HEK293T (cell line): ENCODE data around the gene RHBDL3.
A peak's percentile ranks its signal among the peaks of the same experiment; 100 is the strongest.

Source experiments
- CTCF ChIA-PET: fragments of 350-600 bp; formaldehyde crosslinking; extraction: SDS; loops from one replicate; lab custom pipeline; 2021; ENCODE audit warnings: antibody characterized with exemption, inconsistent platforms; lab: Yijun Ruan, JAX
- POLR2A ChIA-PET: fragments of 350-600 bp; formaldehyde crosslinking; extraction: SDS; loops from one replicate; lab custom pipeline; 2020; ENCODE audit warnings: antibody characterized with exemption, inconsistent platforms; lab: Yijun Ruan, JAX
- DNase-seq: peaks from one replicate; pipeline ENCODE4 v3.0.0; 2012; ENCODE audit warnings: mixed read lengths; ENCODE audit errors: extremely low spot score
- ARNT ChIP-seq: fragments of 450-650 bp; IDR thresholded peaks from 2 replicates; pipeline ENCODE4 v1.6.1; 2017; ENCODE audit warnings: mild to moderate bottlenecking
- BHLHE40 ChIP-seq: fragments of 450-650 bp; IDR thresholded peaks from 2 replicates; pipeline ENCODE4 v1.6.1; 2016; ENCODE audit warnings: mild to moderate bottlenecking, moderate library complexity, borderline replicate concordance
- CTBP1 ChIP-seq: fragments of 450-650 bp; IDR thresholded peaks from 2 replicates; pipeline ENCODE4 v1.6.1; 2016; ENCODE audit warnings: borderline replicate concordance
- ELF4 ChIP-seq: fragments of 450-650 bp; IDR thresholded peaks from 2 replicates; pipeline ENCODE4 v1.6.1; 2017; ENCODE audit warnings: antibody characterized with exemption
- FOXA1 ChIP-seq: fragments of 450-650 bp; IDR thresholded peaks from 2 replicates; pipeline ENCODE4 v1.6.1; 2016; ENCODE audit warnings: mild to moderate bottlenecking
- FOXK2 ChIP-seq: fragments of 450-650 bp; IDR thresholded peaks from 2 replicates; pipeline ENCODE4 v1.6.1; 2016; ENCODE audit warnings: mild to moderate bottlenecking
- FOXM1 ChIP-seq: fragments of 450-650 bp; IDR thresholded peaks from 2 replicates; pipeline ENCODE4 v1.6.1; 2017; ENCODE audit warnings: mild to moderate bottlenecking, borderline replicate concordance
- HDGF ChIP-seq: fragments of 450-650 bp; IDR thresholded peaks from 2 replicates; pipeline ENCODE4 v1.6.1; 2017; ENCODE audit warnings: antibody characterized with exemption, borderline replicate concordance
- L3MBTL2 ChIP-seq: fragments of 450-650 bp; conservative IDR thresholded peaks from 2 replicates; pipeline ENCODE4 v1.6.1; 2016; ENCODE audit warnings: mild to moderate bottlenecking
- LEF1 ChIP-seq: fragments of 450-650 bp; IDR thresholded peaks from 2 replicates; pipeline ENCODE4 v1.6.1; 2017; ENCODE audit warnings: mild to moderate bottlenecking, borderline replicate concordance
- NFRKB ChIP-seq: fragments of 450-650 bp; IDR thresholded peaks from 2 replicates; pipeline ENCODE4 v1.6.1; 2016; ENCODE audit warnings: mild to moderate bottlenecking, moderate library complexity
- SP1 ChIP-seq: fragments of 450-650 bp; IDR thresholded peaks from 2 replicates; pipeline ENCODE4 v1.6.1; 2017
- SUZ12 ChIP-seq: fragments of 450-650 bp; IDR thresholded peaks from 2 replicates; pipeline ENCODE4 v1.6.1; 2016; ENCODE audit warnings: mild to moderate bottlenecking
- TARDBP ChIP-seq: fragments of 450-650 bp; IDR thresholded peaks from 2 replicates; pipeline ENCODE4 v1.6.1; 2016
- ZNF384 ChIP-seq: fragments of 450-650 bp; IDR thresholded peaks from 2 replicates; pipeline ENCODE4 v1.6.1; 2016
- TF ChIP-seq, protein P1 (sequence below): fragments of 450-650 bp; IDR thresholded peaks from 2 replicates; pipeline ENCODE4 v1.6.1; 2016

RHBDL3 gene

DNA sequence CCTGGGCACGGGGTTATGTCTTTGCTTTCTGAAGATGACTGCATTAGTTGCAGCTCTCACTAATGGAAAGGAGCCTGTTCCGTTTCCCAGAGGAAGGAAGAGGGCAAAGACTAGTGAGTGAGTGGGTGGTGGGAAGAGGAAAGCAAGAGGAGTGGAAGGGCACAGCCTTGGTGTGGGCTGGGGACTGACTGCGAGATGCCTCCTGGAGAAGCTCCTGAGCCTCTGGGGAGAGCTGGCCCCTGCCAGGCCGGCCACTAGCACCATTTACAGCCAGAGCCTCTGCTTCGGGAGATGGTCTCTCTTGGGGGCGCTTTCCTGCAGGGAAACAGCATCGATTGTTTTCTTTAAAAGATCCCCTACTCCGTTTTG, 825 bp upstream of the RHBDL3 start:
- no peak for TF ChIP-seq SUZ12
- TF ChIP-seq, protein P1, sequence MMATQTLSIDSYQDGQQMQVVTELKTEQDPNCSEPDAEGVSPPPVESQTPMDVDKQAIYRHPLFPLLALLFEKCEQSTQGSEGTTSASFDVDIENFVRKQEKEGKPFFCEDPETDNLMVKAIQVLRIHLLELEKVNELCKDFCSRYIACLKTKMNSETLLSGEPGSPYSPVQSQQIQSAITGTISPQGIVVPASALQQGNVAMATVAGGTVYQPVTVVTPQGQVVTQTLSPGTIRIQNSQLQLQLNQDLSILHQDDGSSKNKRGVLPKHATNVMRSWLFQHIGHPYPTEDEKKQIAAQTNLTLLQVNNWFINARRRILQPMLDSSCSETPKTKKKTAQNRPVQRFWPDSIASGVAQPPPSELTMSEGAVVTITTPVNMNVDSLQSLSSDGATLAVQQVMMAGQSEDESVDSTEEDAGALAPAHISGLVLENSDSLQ: no peak
- TF ChIP-seq TARDBP: no peak
- TF ChIP-seq FOXA1: no peak
- no peak for TF ChIP-seq NFRKB
- no peak for TF ChIP-seq SP1
- no peak for TF ChIP-seq LEF1
- TF ChIP-seq HDGF: no peak
- no peak for TF ChIP-seq ELF4
- TF ChIP-seq BHLHE40: no peak
- TF ChIP-seq FOXK2: no peak
- no peak for TF ChIP-seq ARNT
- TF ChIP-seq FOXM1: no peak
- no peak for TF ChIP-seq L3MBTL2
- TF ChIP-seq CTBP1: no peak
- no peak for TF ChIP-seq ZNF384
- DNase-seq: no peak
- ChIA-PET POLR2A (no interaction called here), CTCF (no interaction called here)

- ChIA-PET POLR2A (interaction anchor here (1.1 to 1.4 kb wide), 3 partner anchors 14 to 32 kb away, joined by 3 read pairs; no protein-coding TSS in a partner anchor), CTCF (interaction anchor here (0.7 kb wide), 1 partner anchor 13 kb away, joined by 3 read pairs; no protein-coding TSS in a partner anchor)
- no peak for DNase-seq
- TF ChIP-seq CTBP1: no peak
- TF ChIP-seq SUZ12: no peak
- TF ChIP-seq LEF1: no peak
- TF ChIP-seq BHLHE40: no peak
- no peak for TF ChIP-seq FOXM1
- TF ChIP-seq TARDBP: no peak
- TF ChIP-seq, protein P1: no peak
- TF ChIP-seq ARNT: no peak
- no peak for TF ChIP-seq FOXA1
- no peak for TF ChIP-seq L3MBTL2
- no peak for TF ChIP-seq ELF4
- no peak for TF ChIP-seq FOXK2
- no peak for TF ChIP-seq HDGF
- no peak for TF ChIP-seq ZNF384
These were observed 388 bp downstream of the RHBDL3 start for GRCh38 chr17:32266051-32266388.

DNA sequence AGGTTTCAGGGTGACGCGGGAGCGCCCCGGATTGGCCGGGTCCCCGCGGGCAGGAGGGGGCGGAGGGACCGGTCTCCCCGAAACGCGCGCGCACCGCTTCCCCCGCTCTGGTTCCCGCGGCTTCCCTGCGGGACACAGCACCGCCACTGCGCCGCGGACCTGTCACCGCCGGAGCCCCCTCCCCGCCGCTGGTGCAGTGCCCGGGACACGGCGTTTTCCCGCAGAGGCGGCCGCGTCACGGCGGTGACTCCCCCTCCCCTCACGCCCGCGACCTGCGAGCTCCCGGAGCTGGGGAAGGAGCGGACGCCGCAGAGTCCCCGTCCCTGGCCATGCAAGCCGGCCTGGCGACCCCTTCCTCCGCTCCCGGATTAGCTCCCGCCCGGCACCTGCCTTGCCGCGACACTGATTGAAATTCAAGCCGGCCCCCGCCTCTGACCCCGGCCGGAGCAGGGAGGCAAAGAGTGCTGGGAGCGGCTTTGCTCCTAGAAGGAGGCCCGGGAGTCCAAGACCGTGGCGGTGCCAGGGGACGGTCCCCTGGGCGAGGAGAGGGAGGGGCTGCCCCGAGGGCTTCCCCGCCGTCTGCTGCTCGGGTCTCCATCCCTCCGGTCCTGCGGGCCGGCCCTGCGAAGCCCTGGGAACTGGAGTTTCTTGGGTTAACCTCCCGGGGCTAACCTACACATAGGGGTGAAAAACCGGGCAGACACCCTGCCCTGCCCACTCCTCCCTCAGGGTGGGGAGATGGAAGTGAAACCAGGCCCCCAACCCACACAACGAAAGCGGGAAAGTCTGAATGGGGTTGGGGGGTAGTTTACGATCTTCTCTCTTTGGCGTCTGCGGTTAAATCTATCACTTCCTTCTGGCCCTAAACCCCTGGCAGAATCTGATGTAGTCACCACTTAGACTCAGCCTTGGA, 1.0 kb downstream of the RHBDL3 start:
- TF ChIP-seq CTBP1 (no peak), HDGF (no peak), BHLHE40 (no peak), NFRKB (no peak), SUZ12 (no peak), ZNF384 (no peak), ARNT (no peak), TARDBP (no peak), LEF1 (no peak), FOXK2 (no peak), ELF4 (no peak)
- peak; percentile 18 for DNase-seq
- ChIA-PET CTCF (interaction anchor here (0.7 kb wide), 1 partner anchor 12 kb away, joined by 3 read pairs; no protein-coding TSS in a partner anchor), POLR2A (interaction anchor here (1.1 to 1.4 kb wide), 3 partner anchors 14 to 32 kb away, joined by 3 read pairs; no protein-coding TSS in a partner anchor)

DNA sequence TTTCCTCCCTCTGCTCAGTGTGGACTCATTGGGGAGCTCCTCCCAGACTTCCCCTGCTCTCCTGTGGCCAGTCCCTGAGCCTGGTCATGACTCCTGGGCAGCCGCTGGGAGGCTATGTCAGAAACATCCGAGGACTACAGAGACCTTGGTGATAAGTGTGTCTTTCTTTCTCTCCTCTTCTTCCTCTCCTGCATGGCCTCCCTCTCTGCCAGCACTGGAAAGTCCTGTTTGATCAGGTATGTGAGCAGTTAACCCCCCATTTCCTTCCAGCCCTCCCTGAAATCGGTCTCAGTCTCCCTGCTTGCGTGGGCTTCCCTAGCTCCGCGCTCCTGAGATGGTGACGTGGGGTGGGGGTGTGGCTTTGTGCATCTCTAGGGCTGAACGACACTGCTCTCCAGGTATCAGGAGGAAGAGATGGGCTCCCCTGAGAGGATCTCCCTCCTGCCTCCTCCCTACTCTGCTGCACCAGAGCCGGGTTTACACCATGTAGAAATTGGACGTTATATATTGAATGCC, 2.1 kb downstream of the RHBDL3 start:
- TF ChIP-seq, protein P1: no peak
- TF ChIP-seq TARDBP (no peak), HDGF (no peak), CTBP1 (no peak), FOXA1 (no peak), L3MBTL2 (no peak)
- ChIA-PET POLR2A (no interaction called here), CTCF (no interaction called here)
- DNase-seq: no peak

DNA sequence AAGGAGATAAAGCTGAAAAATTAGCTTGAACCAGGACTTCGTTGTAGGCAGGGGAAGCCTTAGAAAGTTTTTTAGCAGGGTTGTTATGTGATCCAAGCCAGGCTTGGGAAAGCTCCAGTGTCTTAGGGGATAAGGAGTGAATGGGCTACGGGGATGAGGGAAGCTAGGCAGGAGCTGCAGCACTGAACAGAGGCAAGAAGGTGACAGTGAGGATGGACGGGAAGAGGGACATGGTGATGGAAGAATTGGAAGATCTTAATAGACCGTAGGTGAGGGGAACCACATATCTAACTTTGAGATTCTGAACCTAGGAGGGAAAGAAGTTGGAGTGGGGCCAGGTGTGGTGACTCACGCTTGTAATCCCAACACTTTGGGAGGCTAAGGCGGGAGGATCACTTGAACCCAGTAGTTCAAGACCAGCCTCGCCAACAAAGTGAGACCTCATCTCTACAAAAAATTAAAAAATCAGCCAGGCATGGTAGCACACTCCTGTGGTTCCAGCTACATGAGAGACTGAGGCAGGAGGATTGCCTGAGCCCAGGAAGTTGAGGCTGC, 3.2 kb downstream of the RHBDL3 start:
- CTCF ChIA-PET: no interaction called here
- DNase-seq: no peak
- POLR2A ChIA-PET: no interaction called here
- TF ChIP-seq LEF1 (no peak), ARNT (no peak), FOXK2 (no peak), NFRKB (no peak), TARDBP (no peak), BHLHE40 (no peak), ZNF384 (no peak), CTBP1 (no peak), L3MBTL2 (no peak), FOXA1 (no peak), SUZ12 (no peak), SP1 (no peak)
- TF ChIP-seq, protein P1: no peak
